ENCODE measurements around the gene PPP1R27.
"Not testable (repeated sequence)": the region's sequence is repeated elsewhere in the genome, so short reads cannot be mapped to it uniquely, and the experiment has no call there.

The PPP1R27 gene

DNA sequence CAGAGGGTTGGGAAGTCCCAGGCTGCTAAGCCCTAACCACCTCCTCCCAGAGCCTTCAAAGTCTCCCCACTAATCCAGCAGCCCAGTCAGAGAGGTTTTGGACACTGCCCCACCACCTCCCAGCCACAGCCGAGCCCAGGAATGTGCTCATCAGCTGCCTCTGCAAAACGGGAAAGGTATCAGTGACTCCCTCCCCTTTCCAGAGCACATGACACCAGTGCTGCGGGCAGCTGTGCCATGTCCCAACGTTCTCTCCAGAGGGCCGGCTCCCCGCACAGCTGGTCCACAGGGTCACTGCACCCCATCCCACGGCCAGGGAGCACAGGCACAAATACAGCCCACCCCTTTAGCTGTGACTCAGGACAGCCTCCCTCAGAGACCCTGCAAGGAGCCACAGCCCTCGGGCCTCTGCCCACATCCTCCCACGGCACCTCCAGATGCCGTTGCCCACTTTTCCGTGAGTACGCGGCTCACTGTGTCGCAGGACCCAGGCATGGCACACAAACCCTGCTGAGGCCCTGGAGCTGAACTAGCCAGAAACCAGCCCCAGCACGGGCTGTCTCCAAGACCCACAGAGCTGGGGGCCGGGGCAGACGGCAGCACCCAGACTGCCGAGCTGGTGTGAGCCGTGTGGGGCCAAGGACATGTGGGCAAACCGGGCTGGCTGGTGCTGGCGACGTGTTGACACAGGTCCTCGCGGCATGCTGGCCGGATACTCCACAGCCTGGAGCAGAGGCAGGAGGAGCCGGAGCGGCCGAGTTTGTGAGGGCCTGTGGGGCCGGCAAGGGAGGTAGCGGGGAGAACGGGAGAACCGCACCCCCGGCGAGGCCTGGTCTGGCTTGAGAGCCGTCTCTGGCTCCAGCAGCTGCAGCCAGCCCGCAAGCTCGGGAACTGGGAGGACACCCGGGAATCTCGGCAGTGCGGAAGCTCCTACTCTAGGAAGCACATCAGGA, 6.3 kb upstream of the PPP1R27 start:
- DNase-seq, result no peak

DNA sequence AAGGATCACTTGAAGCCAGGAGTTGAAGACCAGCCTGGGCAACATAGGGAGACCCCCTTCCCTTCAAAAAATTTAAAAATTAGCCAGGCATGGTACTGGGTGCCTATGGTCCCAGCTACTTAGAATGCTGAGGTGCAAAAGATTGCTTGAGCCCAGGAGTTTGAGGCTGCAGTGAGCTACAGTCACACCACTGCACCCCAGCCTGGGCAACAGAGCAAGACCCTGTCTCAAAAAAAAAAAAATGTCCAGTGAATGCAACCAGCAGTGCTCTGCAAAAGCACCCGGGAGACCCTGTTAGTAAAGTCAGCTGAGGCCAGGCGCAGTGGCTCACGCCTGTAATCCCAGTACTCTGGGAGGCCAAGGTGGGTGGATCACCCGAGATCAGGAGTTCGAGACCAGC, 5.2 kb upstream of the PPP1R27 start:
- not testable (repeated sequence) for DNase-seq

DNA sequence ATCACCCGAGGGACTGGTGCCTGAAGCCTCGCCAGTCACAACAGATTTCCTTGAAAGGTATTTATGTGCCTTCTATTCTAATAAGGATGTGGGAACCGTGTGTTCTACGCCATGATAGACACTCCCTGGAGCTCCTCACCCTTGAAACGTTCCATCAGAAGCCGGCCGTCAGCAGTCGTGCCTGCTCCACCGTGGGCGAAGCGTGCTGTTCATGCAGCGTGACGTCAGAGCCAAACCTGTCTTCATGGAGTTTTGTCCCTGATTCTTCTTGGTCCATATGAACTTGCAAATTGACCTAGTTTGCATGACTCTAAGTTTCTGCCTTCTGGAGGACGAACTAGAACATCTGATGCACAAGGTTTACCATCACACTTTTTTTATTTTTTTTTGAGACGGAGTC, 4.5 kb upstream of the PPP1R27 start:
- DNase-seq, result no peak

DNA sequence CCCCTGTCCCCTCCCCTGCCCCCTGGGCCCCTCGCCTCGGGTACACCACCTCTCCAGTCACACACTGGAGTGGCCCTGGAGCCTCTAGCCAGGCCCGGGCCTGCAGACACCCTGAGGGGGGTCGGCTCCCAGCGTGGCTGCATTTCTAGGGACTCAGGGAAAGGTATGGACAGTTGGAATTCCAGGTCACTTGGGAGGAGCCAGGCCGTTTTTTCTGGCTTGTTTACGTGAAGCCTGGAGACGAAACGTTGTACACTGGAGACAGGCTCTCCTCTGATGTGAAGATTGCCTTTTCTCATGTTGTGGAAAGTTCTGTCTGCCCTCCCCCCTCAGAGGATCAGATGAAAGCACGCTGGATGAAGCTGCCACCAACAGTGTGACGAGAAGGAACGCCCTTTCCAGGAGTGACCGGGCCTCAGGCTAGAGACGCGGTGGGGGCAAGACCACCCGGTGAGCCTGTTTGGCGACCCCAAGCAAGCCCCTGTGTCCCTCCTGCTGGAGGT, 4.0 kb upstream of the PPP1R27 start:
- no peak for DNase-seq

DNA sequence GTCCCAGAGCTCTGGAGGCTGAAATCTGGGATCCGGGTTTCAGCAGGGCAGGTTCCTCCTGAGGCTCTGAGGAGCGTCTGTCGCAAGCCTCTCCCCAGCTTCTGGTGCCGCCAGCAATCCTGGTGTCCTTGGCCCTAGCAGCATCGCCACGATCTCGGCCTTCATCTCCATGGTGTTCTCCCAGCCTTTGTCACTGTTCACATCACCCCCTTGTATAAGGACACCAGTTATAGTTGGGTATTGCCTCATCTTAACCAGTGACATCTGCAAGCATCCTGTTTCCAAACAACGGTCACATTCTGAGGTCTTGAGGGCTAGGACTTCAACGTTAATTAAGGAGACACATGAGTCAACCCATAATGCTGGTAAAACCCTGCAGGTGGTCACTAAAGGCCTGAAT, 2.8 kb upstream of the PPP1R27 start:
- no peak for DNase-seq

DNA sequence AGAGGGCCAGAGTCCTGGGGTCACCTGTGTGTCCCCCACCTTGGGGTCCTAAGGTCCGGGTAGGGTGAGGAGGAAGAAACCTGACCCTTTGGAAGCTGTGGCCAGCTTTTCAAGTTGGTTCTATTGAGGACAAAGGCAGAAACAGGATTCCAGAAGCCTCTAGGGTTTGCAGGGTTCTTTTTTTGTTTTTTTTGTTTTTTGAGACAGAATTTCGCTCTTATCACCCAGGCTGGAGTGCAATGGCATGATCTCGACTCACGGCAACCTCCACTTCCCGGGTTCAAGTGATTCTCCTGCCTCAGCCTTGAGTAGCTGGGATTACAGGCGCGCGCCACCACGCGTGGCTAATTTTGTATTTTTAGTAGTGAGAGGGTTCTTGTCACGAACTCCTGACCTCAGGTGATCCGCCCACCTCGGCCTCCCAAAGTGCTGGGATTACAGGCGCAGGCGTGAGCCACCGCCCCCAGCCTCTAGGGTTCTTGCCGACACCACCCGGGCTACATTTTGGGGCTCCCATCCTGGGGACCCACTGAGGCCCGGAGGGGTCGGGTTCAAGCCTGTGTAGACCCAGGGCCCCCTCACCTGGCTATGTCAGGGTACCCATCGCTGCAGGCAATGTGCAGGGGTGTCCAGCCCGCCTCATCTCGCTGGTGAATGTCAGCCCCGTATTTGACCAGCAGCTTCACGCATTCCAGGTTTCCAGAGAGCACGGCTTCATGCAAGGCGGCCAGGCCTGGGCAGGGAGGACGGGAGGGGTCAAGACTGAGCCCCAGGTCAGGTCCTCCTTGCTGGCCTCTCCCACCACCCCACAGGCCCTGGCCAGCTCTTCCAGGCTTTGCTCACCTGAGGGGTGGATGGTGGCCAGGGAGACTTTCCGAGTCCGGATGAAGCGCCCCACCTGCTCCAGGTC, 674 bp downstream of the PPP1R27 start:
- no peak for DNase-seq

DNA sequence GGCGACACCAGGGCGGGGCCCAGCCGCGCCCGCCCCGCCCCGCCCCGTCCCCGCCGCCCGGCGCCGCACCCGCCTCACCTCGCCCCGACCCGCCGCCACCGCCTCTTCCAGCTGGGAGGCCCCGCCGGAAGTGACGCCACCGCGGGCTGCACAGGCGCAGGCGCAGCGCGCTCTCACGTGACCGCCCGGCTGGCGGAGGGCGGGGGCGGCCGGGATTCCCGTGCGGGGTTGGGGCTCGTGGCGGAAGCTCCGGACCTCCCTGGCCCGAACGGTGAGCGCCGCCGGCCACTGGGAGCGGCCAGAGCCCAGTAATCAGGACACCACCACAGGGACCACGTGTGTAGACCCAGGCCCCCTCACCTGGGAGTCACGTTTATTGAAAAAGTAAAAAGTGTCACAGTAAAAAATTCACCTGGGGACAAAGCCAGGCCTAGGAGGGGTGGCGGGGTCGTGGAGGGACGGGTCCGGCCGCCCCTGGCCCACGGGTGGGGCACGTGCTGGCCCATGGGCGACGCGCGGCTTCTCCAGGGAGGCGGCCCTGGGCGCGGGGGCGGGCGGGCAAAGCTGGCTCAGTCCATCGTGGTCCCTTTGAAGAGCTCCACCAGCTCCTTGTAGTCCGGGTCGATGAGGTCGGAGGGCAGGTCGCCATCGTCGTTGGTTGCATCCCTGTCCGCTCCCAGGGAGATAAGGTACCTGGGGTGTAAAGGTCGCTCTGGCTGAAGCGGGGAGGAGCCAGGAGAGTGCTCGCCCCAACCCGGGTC, 1.5 kb downstream of the PPP1R27 start, which contains the start of gene MCRIP1:
MCRIP1 (minus strand) TSS at position 132 of the 761 bp plus-strand sequence. CDS start 8,785 bp downstream, outside the sequence.
- DNase-seq, result peak; percentile 98

DNA sequence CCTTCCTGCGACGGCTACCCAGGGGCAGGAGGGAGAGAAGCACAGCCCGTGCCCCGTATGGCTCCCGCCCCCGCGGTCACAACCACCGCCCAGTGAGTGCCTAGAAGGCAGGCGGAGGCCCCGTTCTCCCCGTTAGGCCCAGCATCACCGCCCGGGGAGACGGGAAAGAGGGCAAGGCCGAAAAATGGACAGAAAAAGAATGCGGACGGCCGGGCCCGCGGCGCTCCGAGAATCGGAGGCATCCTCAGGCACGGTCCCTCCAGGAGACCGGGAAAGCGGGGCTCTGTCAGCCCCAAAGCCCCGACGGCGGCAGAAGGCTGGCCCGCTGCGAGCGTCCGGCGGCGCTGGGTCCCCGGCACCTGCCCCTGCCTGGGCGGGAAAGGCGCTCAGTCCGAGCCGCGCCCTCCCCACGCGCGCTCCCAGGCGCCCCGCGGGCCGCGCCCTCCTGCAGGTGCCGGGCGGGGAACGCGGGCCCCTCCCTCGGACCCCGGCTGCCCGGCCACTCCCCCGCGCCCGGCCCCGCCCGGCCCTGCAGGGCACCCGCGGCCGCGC, 2.2 kb downstream of the PPP1R27 start:
- no peak for DNase-seq

DNA sequence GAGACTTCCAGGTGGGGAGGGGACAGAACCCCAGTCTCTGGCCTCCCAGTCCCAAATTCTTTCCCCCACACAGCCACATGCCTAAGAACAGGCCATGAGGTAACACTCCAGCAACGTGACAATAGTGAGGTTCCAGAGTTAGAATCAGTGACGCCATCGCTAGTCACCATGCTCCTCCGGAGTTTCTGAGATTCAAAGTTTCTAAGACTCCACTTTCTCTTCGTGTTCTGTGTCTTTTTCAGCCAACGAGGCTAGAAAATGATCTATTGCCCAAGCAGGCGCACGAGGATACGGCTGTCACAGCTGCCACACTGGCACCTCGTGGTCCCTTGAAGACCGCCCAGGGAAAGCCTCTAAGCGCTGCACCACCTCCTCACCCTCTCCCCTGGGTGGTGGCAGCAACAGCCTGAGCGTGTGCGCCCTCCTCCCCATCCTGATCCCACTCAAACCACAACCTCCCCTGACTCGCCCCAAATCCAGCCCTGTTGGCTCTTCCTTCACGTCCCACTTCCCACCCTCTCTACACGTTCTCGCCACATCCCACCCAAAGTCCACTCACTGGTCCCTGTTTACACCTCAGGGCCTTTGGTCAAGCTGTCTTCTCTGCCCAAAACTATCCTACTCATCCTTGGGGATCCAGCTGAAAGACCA, 2.8 kb downstream of the PPP1R27 start:
- peak; percentile 51 for DNase-seq

DNA sequence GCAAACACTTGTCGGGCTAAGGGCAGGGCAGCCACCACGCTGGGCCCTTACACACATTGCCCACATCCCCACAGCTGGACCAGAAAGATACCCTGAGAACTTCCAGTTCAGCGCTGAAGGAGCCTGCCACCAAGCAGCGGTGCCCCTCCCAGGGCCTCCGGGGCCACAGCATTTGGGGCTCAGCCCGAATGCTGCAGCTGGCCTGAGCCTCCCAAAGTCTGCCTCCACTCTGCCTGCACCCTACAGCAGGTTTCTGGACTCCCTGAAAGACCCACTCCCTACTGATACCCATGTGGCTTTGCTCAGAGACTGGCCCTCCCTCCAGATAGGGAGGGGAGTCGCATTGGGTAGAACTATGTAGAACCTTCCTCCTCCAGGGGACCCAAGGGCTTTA, 3.3 kb downstream of the PPP1R27 start:
- peak; percentile 42 for DNase-seq

DNA sequence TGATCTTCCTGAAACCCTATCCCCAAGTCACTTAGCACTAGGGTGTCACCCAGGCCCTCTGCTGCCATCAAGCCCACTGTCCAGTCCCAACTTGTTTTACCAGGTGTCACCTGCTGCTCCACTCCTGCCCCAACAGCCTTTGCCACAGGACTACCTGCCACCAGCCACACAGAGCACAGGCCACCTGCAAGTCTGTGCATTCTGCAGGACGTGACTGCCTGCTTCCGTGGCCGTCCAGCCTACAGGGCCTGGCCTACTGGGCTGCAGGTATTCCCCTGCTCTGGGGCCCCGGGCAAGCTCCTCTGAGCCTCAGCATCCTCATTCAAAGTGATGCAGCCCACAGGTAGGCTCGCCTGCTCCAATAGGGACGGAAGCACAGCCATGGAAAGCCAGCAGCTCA, 5.0 kb downstream of the PPP1R27 start:
- no peak for DNase-seq

DNA sequence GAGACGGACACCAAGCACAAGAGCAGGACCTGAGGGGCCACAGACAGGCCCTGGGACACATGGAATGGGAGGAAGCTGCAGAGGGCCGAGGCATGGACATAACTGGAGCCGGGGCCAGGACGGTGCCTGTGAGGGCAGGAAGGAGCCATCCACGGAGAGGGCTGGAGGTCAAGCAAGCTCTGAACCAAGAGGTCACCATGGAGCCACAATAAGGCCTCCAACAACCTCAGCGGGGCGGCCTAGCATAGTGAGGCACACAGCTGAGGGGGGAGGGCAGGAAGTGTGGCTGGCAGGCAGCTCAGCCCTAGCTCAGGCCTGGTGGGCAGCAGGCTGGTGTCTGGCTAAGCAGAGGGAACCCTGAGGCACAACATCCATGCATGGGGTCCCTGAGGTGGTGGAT, 6.2 kb downstream of the PPP1R27 start:
- no peak for DNase-seq

DNA sequence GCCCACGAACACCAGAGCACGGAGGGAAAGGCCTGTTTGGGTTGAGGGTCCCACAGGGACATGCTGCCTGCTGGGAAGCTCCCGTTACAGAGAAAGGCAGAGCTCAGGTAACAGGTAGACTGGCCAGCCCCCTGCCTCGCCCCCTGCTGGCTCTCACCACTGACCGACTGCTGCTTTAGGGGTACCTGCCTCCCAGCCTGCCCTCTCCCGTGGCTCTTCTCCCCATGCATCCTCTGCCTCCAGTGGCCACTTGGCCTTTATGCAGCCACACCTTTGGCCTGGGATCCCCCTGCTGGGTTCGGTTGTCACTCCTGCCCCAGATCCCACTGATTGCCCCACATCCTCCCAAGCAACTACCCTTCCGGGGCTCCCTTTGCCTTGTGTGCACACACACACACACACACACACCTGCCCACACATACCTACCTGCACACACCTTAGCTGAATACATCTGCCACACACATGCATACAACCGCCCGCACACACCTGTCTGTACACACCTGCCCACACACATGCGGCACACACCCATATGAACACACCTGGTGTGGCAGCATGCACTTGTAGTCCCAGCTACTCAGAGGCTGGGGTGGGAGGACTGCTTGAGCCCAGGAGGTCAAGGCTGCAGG, 8.9 kb downstream of the PPP1R27 start:
- no peak for DNase-seq

DNA sequence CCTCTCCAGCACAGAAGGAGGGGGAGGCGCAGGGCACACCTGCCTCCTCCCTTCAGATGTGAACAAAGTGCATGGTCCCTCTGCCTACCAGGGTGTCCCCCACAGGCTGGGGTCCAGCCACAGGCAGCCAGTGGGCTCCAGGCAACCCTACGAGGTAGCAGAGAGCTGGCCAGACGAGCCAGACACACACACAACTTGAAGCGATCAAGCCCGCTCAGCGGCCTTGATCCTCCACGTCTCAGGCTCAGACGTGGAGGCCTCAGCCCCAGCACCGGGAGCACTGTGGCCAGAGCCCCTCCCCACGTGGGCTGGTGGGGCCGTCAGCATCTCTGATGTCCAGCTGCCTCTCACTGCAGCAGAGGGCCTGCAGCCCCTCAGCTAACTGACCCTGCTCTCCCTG, 10.3 kb downstream of the PPP1R27 start:
- no peak for DNase-seq

DNA sequence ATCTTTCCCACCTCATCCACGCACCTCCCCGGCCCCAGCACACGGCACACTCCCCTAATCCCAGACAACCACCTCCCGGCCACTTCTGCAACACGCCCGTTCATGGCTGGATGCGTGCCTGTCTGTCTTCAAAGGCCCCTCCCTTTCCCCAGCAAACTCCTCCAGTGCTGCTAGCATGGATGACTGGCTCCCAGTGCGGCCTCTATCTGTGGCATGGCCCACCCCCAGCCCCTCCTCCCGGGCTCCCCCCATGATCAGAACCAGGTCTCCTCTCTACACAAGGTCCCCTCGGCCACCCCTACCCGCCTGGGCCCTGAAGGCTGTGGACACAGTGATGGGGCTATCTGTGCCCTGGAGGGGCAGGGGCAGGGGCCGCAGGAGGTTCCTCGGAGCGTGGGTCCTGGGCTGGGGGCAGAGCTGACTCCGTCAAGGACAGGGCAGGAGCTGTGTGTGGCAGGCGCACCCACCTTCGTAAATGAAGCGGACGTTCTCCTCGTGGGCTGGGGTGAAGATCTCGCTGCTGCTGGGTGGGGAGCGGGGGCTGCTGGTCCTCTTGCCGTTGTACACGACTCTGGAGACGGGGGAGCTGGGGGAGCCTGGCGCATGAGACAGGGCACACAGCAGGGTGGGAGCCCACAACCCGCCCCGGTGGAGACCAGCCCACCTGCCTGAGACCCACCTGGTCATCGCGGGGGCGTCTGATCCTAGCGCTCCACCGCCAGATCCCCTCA, 10.9 kb downstream of the PPP1R27 start:
- DNase-seq, result no peak

DNA sequence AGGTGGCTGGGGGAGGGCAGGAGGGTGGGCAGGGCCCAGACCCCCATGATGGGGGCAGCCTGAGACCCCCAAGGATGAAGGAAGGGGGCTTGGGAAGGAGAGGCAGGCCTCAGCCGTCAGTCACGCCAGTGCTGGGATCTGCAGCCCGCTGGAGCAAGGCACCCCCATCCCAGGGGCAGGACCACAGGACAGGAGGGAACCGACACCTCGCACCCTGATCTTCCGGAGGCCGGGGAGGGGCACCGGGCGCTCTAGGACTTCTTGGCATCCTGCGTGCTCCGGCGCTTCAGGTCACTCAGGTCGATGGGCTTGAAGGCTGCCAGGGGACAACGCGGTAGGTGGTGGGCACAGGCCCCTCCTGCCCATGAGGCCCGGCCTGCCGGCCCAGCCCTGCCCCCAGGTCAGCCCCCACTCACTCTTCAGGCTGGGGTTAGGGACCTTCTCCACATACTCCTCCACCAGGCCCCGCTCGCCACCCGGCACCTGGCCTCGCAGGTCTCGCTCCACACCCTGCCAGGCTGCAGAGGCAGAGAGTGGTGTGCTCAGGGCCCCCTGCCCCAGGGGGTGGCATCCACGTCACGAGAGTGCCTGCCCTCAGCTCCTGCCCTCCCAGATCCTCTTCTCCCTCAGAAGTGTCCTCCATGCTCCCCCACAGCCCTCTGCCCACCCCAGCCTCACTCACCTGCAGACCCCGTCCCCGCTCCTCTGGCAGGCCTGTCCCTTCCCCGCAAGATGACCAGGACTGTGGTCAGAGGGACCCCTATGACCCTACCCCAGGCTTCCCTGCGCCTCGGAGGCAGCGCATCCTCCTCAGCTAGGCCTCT, 11.6 kb downstream of the PPP1R27 start:
- DNase-seq, result no peak

DNA sequence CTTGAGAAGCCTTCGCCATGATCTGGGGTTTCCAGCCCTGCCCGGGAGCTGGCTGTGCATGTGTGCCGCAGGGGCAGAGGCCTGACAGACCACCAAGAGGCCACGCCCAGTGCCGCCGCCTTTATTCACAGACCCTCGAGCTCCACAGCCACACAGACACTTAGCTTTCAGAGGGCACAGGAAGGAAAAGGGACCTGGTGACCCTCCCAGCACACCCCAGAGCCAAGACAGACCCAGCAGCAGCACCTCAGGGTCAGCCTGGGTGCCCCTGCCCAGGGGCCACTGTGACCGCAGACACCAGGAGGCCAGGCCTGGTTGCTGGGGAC, 12.6 kb downstream of the PPP1R27 start:
- DNase-seq, result no peak

DNA sequence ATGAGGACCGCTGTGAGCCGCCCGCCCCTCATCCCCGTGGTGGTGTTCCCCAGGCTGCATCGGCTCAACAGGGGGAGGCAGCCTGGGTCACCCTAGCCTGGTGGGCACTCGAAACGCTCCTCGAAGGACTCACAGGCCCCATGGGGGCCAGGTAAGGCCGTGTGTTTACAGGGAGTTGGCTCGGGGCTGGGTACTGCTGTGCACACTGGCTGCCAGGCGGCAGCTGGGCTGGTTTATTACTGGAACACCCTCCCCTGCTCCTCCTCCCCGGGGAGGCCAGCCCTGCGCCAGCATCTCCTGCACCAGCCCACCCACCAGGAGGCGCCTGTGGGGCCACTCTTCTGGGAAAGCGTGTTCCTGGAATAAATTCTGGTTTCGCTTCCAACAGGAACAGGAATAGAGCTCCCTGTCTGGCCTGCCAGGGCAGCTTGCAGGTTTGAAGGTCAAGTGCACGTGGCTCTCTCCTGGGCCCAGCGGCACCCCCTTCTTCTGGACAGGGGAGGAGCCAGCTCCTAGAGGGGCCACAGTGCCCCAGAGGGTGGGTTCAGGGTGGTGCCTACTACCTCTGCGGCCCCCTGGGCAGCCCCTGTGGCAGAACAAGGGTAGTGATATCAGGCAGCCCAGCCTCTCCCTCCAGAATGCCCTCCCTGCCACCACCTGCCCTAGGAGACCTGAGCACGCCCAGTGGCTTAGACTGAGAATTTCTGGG, 13.1 kb downstream of the PPP1R27 start:
- peak; percentile 65 for DNase-seq

DNA sequence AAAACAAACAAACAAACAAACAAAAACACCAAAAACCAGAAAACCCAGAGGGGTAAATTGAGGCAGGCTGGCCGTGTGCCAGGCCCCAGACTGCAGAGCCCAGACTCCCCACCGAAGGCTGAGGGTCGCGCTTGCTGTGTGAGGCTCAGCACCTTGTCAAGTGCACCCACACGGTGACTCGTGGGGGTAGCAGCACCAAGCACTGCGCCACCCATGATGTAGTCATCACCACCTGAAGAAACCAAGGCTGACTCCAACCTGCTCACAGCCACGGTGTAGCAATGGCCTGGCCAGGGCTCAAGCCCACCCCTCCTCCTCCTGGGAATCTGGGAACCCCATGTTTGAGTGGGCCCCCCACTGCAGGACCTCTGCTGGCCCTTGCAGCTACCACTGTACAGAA, 13.7 kb downstream of the PPP1R27 start:
- DNase-seq, result no peak
